Colon (tissue), 2 donors: ENCODE measurements around the gene ASTN2.

ENCODE experiments used
- FAIRE-seq: peaks from 2 replicates; lab custom pipeline; 2012; peaks lifted over from hg19 to GRCh38; lab: Jason Lieb, UNC
- donor health status: control.
- donor health status: control.

ASTN2 gene

GRCh38 chr9:117014061-117014460 lies 400.8 kb downstream of the ASTN2 start:
- FAIRE-seq, result no peak

- no peak for FAIRE-seq
Observed at GRCh38 chr9:117013440-117013995, 401.3 kb downstream of the ASTN2 start.

DNA sequence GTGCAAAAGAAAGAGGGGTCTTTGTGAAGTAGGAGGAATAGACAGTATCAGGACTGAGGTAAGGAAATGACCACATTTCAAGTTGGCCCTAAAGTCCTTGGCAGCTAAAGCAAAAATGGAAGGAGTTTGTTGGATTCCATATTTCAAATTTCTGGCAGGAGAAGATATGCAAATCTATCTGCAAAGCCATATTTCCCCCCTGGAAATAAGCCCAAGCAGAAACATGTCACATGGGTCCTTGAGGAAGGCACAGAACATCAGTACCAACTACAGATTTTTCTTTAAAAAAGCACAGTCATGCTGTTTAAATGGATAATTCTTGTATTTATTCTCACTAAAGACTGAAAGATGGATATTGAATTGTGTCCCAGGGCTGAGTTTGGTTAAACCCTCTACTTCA lies 404.8 kb downstream of the ASTN2 start:
- FAIRE-seq, result no peak

DNA sequence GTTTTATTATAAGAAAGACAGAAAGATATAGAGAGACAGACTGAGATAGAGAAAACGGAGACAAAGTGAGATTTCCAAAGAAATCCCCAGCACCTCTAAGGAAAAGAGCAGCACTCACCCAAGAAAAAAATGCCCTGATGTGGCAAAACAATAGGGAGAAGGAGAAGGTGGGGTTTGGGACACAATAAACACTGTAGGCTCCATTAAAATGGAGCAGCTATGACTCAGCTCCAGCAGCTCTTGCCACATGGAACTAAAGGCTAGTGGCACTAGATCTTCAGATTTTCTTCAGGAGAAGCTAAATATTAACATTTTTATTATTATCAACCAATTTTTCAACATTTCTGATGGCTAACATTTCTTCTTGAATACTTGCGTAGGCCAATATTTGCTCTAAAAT lies 406.0 kb downstream of the ASTN2 start:
- FAIRE-seq, result no peak

DNA sequence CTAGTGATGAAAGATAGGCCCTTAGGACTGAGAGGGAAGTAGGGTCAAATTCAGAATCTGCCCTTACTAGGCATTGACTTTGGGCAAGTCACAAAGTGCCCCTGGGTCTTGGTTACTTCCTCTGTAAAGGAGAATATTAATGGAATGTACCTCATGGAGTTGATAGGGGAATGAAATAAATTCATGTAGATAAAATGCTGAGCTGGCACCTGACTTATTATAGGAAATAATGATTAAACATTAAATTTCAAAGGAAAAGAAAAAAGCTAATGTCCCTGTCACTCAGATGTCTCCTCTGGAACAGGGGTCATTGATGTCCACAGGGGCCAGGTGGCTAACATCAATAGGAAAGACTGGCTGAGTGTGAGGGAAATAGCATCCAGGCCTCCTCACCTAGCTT lies 406.4 kb downstream of the ASTN2 start:
- FAIRE-seq, result no peak

DNA sequence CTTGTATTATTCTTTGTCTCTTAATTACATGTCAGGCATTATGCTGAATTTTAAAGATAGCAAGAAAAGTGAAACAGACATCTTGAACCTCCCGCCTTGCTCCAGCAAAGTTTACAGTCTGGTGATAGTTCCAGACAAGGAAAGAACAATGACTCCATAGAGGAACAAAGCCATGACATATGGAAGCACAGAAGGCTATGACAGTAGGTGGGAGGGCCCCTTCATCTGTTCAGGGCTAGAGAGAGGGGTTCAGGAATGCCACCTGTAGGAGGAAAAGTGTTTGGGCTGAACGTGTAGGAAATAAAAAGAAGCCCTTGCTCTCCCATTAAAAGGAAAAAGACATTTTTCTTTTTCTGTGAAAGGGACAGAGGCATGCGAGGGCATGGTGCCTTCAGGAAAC lies 412.2 kb downstream of the ASTN2 start:
- no peak for FAIRE-seq

GRCh38 chr9:117000834-117001233 lies 414.0 kb downstream of the ASTN2 start:
- no peak for FAIRE-seq

DNA sequence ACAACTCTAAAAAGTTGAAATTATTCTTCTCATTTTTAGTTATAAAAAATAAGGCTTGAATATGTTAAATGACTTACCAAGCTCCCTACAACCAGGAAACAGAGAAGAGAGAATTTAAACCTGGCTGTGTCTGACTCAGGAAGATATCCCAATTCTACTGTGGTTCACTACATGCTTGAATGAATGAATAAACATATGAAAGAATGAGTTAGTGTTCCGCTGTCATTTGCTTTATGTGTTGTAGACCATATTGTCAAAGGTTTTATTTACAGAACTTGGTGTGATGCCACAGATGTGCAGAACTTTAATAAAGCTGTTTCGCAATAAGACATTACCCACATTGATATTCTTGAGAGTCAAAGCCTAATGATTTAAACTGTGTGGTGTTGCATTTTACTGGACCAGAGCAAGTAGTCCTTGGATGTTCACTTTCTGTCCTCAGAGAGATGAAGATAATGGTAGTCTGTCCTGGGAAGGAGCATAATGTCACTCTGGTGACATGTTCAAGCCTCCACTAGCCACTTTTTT lies 414.6 kb downstream of the ASTN2 start:
- no peak for FAIRE-seq

DNA sequence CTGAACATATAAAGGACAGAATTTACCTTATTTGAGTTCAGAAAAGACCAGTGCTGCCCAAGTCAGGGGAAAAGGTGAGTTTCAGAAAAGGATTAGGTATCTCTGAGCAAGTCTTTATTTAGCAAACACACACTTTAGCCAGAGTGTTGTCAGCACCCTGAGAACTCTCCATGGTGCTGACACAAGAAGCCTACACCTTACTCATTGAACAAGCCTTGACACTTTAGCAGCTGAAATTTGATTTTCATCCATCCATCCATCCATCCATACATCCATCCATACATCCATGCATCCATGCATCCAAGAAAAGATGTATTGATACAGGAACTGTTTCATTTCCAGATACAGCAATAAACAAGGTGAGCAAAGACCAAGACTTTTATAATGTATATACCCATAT lies 416.6 kb downstream of the ASTN2 start:
- FAIRE-seq, result no peak

- FAIRE-seq, result no peak
Observed at GRCh38 chr9:116992865-116993264, 422.0 kb downstream of the ASTN2 start.

GRCh38 chr9:116991051-116991450 lies 423.8 kb downstream of the ASTN2 start:
- FAIRE-seq, result no peak

DNA sequence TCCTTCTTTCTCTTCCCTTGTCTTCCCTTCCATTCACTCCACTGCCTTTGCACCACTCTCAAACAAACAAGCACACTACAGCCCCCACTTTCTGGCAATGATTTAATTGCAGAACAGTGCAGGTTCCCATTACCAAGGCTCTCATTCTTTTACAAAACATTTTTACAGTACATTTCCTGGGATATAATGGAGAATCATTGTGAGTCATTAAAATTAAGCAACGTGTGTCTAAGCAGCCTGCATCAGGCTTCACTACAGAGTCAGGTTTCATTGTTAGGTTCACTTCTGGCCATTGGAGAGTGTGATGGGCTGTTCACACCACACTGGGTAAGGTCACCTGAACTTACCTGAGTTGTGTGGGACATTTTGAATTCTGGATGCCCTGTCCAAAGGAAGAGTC lies 424.3 kb downstream of the ASTN2 start:
- FAIRE-seq, result no peak

GRCh38 chr9:116987721-116988485 lies 427.0 kb downstream of the ASTN2 start:
- FAIRE-seq, result no peak

- no peak for FAIRE-seq
Observed at GRCh38 chr9:116986015-116986414, 428.8 kb downstream of the ASTN2 start.

- FAIRE-seq, result no peak
Observed at GRCh38 chr9:116985596-116985995, 429.3 kb downstream of the ASTN2 start.

DNA sequence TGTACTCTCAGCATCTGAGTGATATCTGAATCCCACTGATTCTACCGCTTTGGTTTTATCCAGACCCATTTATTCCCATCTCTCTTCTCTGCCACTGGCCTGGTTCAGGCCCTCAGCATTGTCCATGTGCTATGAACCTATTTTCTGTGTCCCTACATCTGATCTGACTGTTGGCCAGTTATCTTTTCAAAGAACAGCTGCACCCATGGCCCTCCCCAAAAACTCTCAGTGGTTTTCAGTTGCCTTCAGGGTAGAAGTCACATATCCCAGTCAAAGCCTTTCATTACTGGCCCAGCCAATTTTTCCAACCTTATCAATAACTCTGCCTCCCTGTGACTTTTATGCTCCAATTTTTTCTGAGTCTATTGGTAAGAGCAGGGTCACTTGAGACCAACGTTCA lies 430.7 kb downstream of the ASTN2 start:
- no peak for FAIRE-seq

GRCh38 chr9:116980582-116981120 lies 434.2 kb downstream of the ASTN2 start:
- FAIRE-seq, result no peak

DNA sequence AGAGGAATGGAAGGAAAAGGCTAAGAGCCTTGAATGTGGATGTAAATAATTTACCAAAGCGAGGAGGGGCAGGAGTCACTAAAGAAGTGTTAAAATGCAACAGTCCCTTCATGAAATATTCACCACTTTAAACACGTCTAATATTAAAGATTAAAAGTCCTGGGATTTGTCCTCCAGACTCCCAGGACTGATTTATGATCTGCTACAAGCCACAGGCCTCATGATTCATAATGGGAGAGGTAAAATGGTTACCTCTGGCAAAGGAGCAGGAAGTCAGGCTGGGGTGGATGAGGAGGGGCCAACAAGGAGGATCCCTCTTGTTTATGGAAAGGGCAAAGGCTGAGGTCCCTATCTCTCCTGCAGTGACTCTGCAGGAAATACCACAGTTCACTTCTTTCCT lies 435.4 kb downstream of the ASTN2 start:
- FAIRE-seq, result no peak

DNA sequence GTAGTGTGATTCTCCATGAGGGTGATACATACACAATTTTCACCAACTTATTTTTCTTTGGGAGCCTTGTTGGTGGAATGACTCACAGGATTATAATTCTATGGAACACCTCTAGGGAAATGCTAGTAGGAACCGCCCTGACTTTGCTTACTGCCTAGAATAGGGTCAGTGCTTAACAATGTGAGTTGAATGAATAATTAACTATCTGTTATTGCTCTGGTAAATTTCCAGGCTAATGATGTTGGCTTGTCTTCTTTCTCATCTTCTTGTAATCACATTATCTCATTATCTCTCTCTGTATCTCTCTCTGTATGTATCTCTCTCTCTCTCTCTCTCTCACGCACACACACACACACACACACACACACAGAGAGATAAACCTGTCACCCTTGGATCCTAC lies 436.7 kb downstream of the ASTN2 start:
- no peak for FAIRE-seq

GRCh38 chr9:116975126-116975525 lies 439.7 kb downstream of the ASTN2 start:
- FAIRE-seq, result no peak

- FAIRE-seq, result no peak
Observed at GRCh38 chr9:116966199-116966598, 448.7 kb downstream of the ASTN2 start.

DNA sequence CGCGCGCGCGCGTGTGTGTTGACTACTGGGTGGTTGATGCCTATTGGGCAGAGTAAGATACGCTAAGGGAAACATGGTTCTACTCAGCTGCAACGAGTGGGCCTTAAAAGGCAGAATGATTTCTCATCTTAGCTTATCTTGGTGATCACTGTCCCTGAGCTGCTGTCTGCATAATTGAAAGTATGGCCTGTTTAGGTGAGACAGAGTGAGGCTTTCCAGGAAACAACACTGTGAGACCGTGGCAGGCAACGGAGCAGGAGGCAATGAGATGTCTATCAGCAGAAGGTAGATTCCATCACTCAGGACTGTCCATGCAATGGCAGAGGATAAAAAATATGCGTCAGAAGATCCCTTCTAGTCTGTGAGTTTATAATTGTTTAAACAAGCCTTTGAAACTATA lies 450.6 kb downstream of the ASTN2 start:
- no peak for FAIRE-seq

GRCh38 chr9:116959809-116960208 lies 455.0 kb downstream of the ASTN2 start:
- FAIRE-seq, result no peak

DNA sequence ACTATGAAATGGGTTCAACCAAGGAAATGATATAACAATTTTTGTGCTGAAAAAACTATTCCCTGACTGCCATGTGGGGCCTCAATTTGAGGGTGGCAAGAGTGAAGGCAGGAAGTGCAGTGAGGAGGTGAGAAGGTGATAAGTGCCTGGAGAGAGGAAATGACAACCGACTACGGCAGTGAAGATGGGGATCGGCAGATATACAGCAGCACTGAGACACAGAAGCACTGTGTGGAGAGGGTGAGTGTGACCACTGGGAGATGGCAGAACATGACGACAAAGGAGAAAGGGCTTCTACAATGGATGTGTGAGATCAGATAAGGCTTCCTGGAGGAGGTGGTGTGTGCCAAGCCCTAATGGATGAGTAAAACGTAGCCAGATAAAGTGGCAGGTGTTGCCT lies 456.0 kb downstream of the ASTN2 start:
- FAIRE-seq, result no peak
